B cell (primary cell): ENCODE results near the gene BABAM2. TPM values are rescaled to one million over a fixed set of nuclear protein-coding genes. Genes with fewer than 3 reads are reported as not detected.

Experiments used
- ATAC-seq: fragments of 200-7000 bp; cut with Tn5 transposase; one replicate; pipeline ENCODE4 v1.10.0; 2021; ENCODE audit warnings: low read depth, mild to moderate bottlenecking, moderate number of reproducible peaks, moderate library complexity
- CTCF ChIA-PET: fragments of 350-600 bp; sonication (Branson Sonifier 250); formaldehyde crosslinking; loops from one replicate; lab custom pipeline; 2021; ENCODE audit warnings: antibody characterized with exemption, inconsistent platforms; lab: Charles Lee
- POLR2A ChIA-PET: fragments of 350-600 bp; sonication (Branson Sonifier 250); formaldehyde crosslinking; loops from one replicate; lab custom pipeline; 2021; ENCODE audit warnings: antibody characterized with exemption; lab: Charles Lee
- DNase-seq: peaks from one replicate; pipeline ENCODE4 v3.0.0; 2013
- H2AFZ ChIP-seq: 2 replicates; pipeline ENCODE4 v1.6.1; 2012; ENCODE audit warnings: mild to moderate bottlenecking, low read depth, low read length; ENCODE audit not compliant: insufficient read depth, poor library complexity, severe bottlenecking
- H3K27ac ChIP-seq, 2 donors: 1 replicate in 1 of 2; 2 replicates in 1 of 2; pipeline ENCODE4 v1.5.1; 2012 to 2013; ENCODE audit warnings: low read length in 2 of 2, mild to moderate bottlenecking in 2 of 2, moderate library complexity in 1 of 2
- H3K27me3 ChIP-seq, 4 experiments: fragments of 200-600 bp in 1 of 4; sonication (generic) in 1 of 4; replicated peaks in 1 of 4; 1 replicate in 2 of 4; 2 replicates in 2 of 4; pipeline versions ENCODE4 v1.6.1 to v1.7.0; 2013 to 2016; ENCODE audit warnings: low read length in 3 of 4, mild to moderate bottlenecking in 2 of 4, mixed read lengths in 1 of 4, moderate library complexity in 1 of 4; ENCODE audit not compliant: insufficient read depth in 4 of 4, control insufficient read depth in 3 of 4; ENCODE audit errors: control extremely low read depth in 1 of 4
- H3K36me3 ChIP-seq, 2 experiments: replicated peaks in 1 of 2; 1 replicate in 1 of 2; 2 replicates in 1 of 2; pipeline versions ENCODE4 v1.6.1 to v1.7.1; 2013; ENCODE audit warnings: low read length in 1 of 2; ENCODE audit not compliant: insufficient read depth in 2 of 2, control insufficient read depth in 1 of 2; ENCODE audit errors: control extremely low read depth in 1 of 2, extremely low read depth in 1 of 2
- H3K4me1 ChIP-seq, 2 donors: fragments of 200-600 bp in 1 of 2; sonication (generic) in 1 of 2; 1 replicate in 1 of 2; 2 replicates in 1 of 2; pipeline versions ENCODE4 v1.5.1 to v1.6.1; 2013 to 2017; ENCODE audit warnings: low read length in 2 of 2; ENCODE audit not compliant: control insufficient read depth in 2 of 2, insufficient read depth in 2 of 2
- H3K4me2 ChIP-seq: replicated peaks from 2 replicates; pipeline ENCODE3; 2012; ENCODE audit warnings: mild to moderate bottlenecking, low read depth, low read length; ENCODE audit not compliant: poor library complexity, severe bottlenecking
- H3K4me3 ChIP-seq, 5 experiments: fragments of 200-600 bp in 1 of 5; sonication (generic) in 1 of 5; 1 replicate in 3 of 5; 2 replicates in 2 of 5; pipeline versions ENCODE4 v1.5.1 to v1.7.0; 2011 to 2016; ENCODE audit warnings: low read length in 4 of 5, mild to moderate bottlenecking in 4 of 5, low read depth in 2 of 5, control low read depth in 1 of 5, moderate library complexity in 1 of 5; ENCODE audit not compliant: insufficient read depth in 1 of 5; ENCODE audit errors: control extremely low read depth in 1 of 5, extremely low read depth in 1 of 5
- H3K79me2 ChIP-seq: fragments of 200-600 bp; sonication (generic); one replicate; pipeline ENCODE4 v1.6.0; 2016; ENCODE audit warnings: low read length; ENCODE audit not compliant: control insufficient read depth, insufficient read depth
- H3K9ac ChIP-seq: fragments of 200-600 bp; sonication (generic); 2 replicates; pipeline ENCODE4 v1.6.1; 2017; ENCODE audit warnings: mild to moderate bottlenecking, low read length, moderate library complexity
- H3K9me3 ChIP-seq, 3 donors: one replicate each; pipeline versions ENCODE4 v1.6.1 to v1.7.1; 2013; ENCODE audit warnings: low read length in 2 of 3; ENCODE audit not compliant: control insufficient read depth in 2 of 3, insufficient read depth in 1 of 3; ENCODE audit errors: control extremely low read depth in 1 of 3
- H4K20me1 ChIP-seq: 2 replicates; pipeline ENCODE4 v1.6.0; 2012; ENCODE audit warnings: mild to moderate bottlenecking, low read length; ENCODE audit not compliant: insufficient read depth, control insufficient read depth, poor library complexity, severe bottlenecking
- H3K27ac Mint-ChIP-seq: one replicate; pipeline ENCODE4 v1.8.0; 2021; ENCODE audit warnings: mixed read lengths
- H3K27me3 Mint-ChIP-seq: one replicate; pipeline ENCODE4 v1.8.0; 2021; ENCODE audit warnings: mixed read lengths
- H3K4me1 Mint-ChIP-seq: one replicate; pipeline ENCODE4 v1.8.0; 2021; ENCODE audit warnings: mixed read lengths
- H3K4me3 Mint-ChIP-seq: one replicate; pipeline ENCODE4 v1.8.0; 2021; ENCODE audit warnings: mixed read lengths
- H3K9me3 Mint-ChIP-seq: one replicate; pipeline ENCODE4 v1.8.0; 2022; ENCODE audit warnings: mixed read lengths; ENCODE audit not compliant: insufficient read depth
- CTCF ChIP-seq: fragments of 200-600 bp; IDR thresholded peaks from one replicate; pipeline ENCODE4 v1.8.0; 2022; ENCODE audit warnings: antibody characterized with exemption, mild to moderate bottlenecking
- EZH2 ChIP-seq: IDR thresholded peaks from 2 replicates; pipeline ENCODE4 v1.6.1; 2012; ENCODE audit warnings: borderline replicate concordance, low read depth, mild to moderate bottlenecking, moderate library complexity, low read length; ENCODE audit not compliant: insufficient read depth, poor library complexity, severe bottlenecking
- WGBS: methylation state at CpG from one replicate; pipeline ENCODE4 v1.1.5; 2013; ENCODE audit warnings: missing lambda C conversion rate; ENCODE audit not compliant: insufficient coverage; 5-methylcytosine and 5-hydroxymethylcytosine counted together
- intact Hi-C: fragments of 100-400 bp; cut with micrococcal nuclease; formaldehyde crosslinking; loops from one replicate; pipeline ENCODE4 v1.10.0; 2022
- polyA plus RNA-seq: library from polyadenylated mRNA; depleted of rRNA; stranded (reverse); fragments of >200 nt; gene quantifications from 2 replicates; pipeline ENCODE4 v1.2.3, GENCODE V29; 2012
- total RNA-seq, 2 donors: library from RNA; stranded (reverse); fragments of 120-200 nt in 1 of 2; gene quantifications; 1 replicate in 1 of 2; 2 replicates in 1 of 2; pipeline versions ENCODE4 v1.2.3 to v1.2.4, GENCODE V29; 2013 to 2022

BABAM2 gene
- total and polyA plus RNA-seq, 2 donors (not counting 1 experiment from before 2014, with no cell fraction given), result 22.3 to 69.6 TPM

- Histone ChIP-seq H4K20me1 (no peaks in the 10 kb centered on the region), H3K79me2 (no peaks in the 10 kb centered on the region), H3K27me3 (no peaks in the 10 kb centered on the region), H2AFZ (peak overlapping the region; percentile 41), H3K4me3 (no peak overlapping the region), H3K4me1 (peaks cover 4 to 9% of the 10 kb centered on the region in 2 donors), H3K27ac (no peak overlapping the region), H3K9ac (no peak overlapping the region), H3K9me3 (no peaks in the 10 kb centered on the region), H3K4me2 (no peak overlapping the region), H3K36me3 (no peaks in the 10 kb centered on the region)
- H3K27ac Mint-ChIP-seq, result no peak overlapping the region
- peaks cover 21% of the 10 kb centered on the region for H3K27me3 Mint-ChIP-seq
- intact Hi-C loops, result no loop called here
- POLR2A ChIA-PET, result no interaction called here
- 28% methylated on average over 14 of the region's 19 CpGs for WGBS
- CTCF ChIA-PET, result no interaction called here
- ATAC-seq (no peak), DNase-seq (no peak)
- H3K4me3 Mint-ChIP-seq, result no peak overlapping the region
- TF ChIP-seq EZH2 (no peak), CTCF (no peak)
- H3K9me3 Mint-ChIP-seq, result no peaks in the 10 kb centered on the region
- H3K4me1 Mint-ChIP-seq, result peaks cover 9% of the 10 kb centered on the region
Measured at GRCh38 chr2:28366496-28367282, 476.2 kb downstream of the BABAM2 start.

- WGBS, result 87% methylated on average over 16 of the region's 19 CpGs
- Histone ChIP-seq H2AFZ (no peak overlapping the region), H3K9me3 (no peaks in the 10 kb centered on the region), H3K4me2 (no peak overlapping the region), H4K20me1 (no peaks in the 10 kb centered on the region), H3K79me2 (no peaks in the 10 kb centered on the region), H3K4me3 (no peak overlapping the region), H3K27me3 (no peaks in the 10 kb centered on the region), H3K27ac (no peak overlapping the region), H3K36me3 (no peaks in the 10 kb centered on the region), H3K9ac (no peak overlapping the region), H3K4me1 (peaks cover 4 to 9% of the 10 kb centered on the region in 2 donors)
- no peak overlapping the region for H3K4me3 Mint-ChIP-seq
- ChIA-PET POLR2A (interaction anchor here (0.7 kb wide), 1 partner anchor 9 kb away, joined by 3 read pairs; no protein-coding TSS in a partner anchor), CTCF (no interaction called here)
- ATAC-seq (no peak), DNase-seq (no peak)
- no peak overlapping the region for H3K27ac Mint-ChIP-seq
- peaks cover 18% of the 10 kb centered on the region for H3K27me3 Mint-ChIP-seq
- intact Hi-C loops, result no loop called here
- peaks cover 9% of the 10 kb centered on the region for H3K4me1 Mint-ChIP-seq
- H3K9me3 Mint-ChIP-seq, result no peaks in the 10 kb centered on the region
- TF ChIP-seq CTCF, result no peak
- TF ChIP-seq EZH2, result no peak
Measured at GRCh38 chr2:28367667-28368356, 477.3 kb downstream of the BABAM2 start.
